ENCODE data around the gene SCMH1.

SCMH1 gene

GRCh38 chr1:41015897-41016470, 226.1 kb downstream of the SCMH1 start:
- no peak for DNase-seq (ENCODE audit: low read depth)
- H3K4me3 ChIP-seq (ENCODE audit: low read depth, low read length) = no peak overlapping the region
- TF ChIP-seq CTCF (conservative IDR thresholded peaks at IDR 0.05; ENCODE audit: low read depth, low read length) = no peak

- no peak overlapping the region for H3K4me3 ChIP-seq (ENCODE audit: low read depth, low read length)
- TF ChIP-seq CTCF (conservative IDR thresholded peaks at IDR 0.05; ENCODE audit: low read depth, low read length) = no peak
- no peak for DNase-seq (ENCODE audit: low read depth)
Measured at GRCh38 chr1:41015281-41015896, 226.7 kb downstream of the SCMH1 start.

- H3K4me3 ChIP-seq (ENCODE audit: low read depth, low read length) = no peak overlapping the region
- no peak for TF ChIP-seq CTCF (conservative IDR thresholded peaks at IDR 0.05; ENCODE audit: low read depth, low read length)
- no peak for DNase-seq (ENCODE audit: low read depth)
Measured at GRCh38 chr1:41014871-41015270, 227.2 kb downstream of the SCMH1 start.

- no peak for DNase-seq (ENCODE audit: low read depth)
- no peak for TF ChIP-seq CTCF (conservative IDR thresholded peaks at IDR 0.05; ENCODE audit: low read depth, low read length)
- no peak overlapping the region for H3K4me3 ChIP-seq (ENCODE audit: low read depth, low read length)
Measured at GRCh38 chr1:41013796-41014195, 228.3 kb downstream of the SCMH1 start.

GRCh38 chr1:41013024-41013423, 229.1 kb downstream of the SCMH1 start:
- no peak for DNase-seq (ENCODE audit: low read depth)

GRCh38 chr1:41010345-41010744, 231.8 kb downstream of the SCMH1 start:
- H3K4me3 ChIP-seq (ENCODE audit: low read depth, low read length) = no peak overlapping the region
- TF ChIP-seq CTCF (conservative IDR thresholded peaks at IDR 0.05; ENCODE audit: low read depth, low read length) = no peak
- DNase-seq (ENCODE audit: low read depth) = no peak

More at GRCh38 chr1:41013024-41013423, 229.1 kb downstream of the SCMH1 start:
- no peak overlapping the region for H3K4me3 ChIP-seq (ENCODE audit: low read depth, low read length)
- no peak for TF ChIP-seq CTCF (conservative IDR thresholded peaks at IDR 0.05; ENCODE audit: low read depth, low read length)

GRCh38 chr1:41009466-41009865, 232.6 kb downstream of the SCMH1 start:
- no peak for DNase-seq (ENCODE audit: low read depth)
- no peak overlapping the region for H3K4me3 ChIP-seq (ENCODE audit: low read depth, low read length)
- no peak for TF ChIP-seq CTCF (conservative IDR thresholded peaks at IDR 0.05; ENCODE audit: low read depth, low read length)
